GM18907 (cell line): ENCODE data around the gene MXRA8.
"Not testable (repeated sequence)": the region's sequence is repeated elsewhere in the genome, so short reads cannot be mapped to it uniquely, and the experiment has no call there.

ENCODE experiments used
- ATAC-seq: cut with Tn5 transposase; IDR thresholded peaks from one replicate; pipeline ENCODE4 v1.9.1; 2021; ENCODE audit warnings: mild to moderate bottlenecking, moderate library complexity; ENCODE audit not compliant: unreplicated experiment

MXRA8 gene

DNA sequence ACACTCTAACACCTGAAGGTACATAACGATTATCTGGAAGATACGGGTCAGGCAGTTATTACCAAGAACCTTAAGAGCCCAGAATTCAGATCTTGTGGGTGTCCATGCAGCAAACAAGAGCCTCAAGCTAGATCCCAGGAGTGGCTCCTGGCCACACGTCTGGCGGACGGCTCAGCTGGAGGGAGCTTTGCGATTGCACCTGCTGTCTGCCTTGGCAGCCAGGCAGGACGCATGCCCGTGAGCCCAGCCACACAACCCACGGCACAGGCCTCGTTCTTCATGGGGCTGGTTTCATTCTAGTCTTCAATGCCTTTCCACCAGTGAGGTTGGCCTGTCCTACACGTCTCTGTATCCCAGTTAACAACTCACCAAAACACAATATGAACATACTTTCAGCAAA, 35.1 kb upstream of the MXRA8 start:
- no peak for ATAC-seq

- no peak for ATAC-seq
These were observed 34.7 kb upstream of the MXRA8 start for GRCh38 chr1:1393014-1393413.

DNA sequence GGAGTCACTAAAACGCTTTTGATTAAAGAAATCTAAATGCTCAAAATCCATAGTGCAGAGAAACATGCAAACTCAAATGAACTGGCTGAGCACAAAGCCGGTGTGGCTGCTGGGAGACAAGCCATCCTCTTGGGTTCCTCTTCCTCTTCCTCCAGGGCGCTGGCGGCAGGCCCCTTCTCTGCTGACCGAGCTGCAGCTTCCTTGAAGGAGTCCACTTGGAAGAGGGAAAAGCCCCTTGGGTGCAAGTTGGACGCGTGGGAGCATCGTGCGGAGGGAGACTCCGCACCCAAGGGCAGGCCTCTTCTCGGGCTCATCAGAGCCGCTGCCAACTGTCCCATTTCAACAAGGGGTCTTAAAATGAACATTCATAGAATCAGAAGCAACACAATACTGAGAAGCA, 32.9 kb upstream of the MXRA8 start:
- no peak for ATAC-seq

- ATAC-seq = no peak
These were observed 32.3 kb upstream of the MXRA8 start for GRCh38 chr1:1390675-1391074.

DNA sequence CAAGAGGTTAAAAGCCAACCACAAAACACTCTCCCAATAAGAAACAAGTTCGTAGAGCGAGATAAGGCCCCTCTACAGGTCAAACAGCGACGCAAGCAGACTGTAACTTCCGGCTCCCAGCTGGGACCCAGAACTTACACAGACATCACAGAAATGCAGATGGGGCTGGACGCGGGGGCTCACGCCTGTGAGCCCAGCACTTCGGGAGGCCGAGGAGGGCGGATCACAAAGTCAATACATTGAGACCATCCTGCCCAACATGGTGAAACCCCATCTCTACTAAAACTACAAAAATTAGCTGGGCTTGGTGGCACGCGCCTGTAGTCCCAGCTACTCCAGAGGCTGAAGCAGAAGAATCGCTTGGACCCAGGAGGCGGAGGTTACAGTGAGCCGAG, 29.7 kb upstream of the MXRA8 start:
- no peak for ATAC-seq

- no peak for ATAC-seq
These were observed 29.0 kb upstream of the MXRA8 start for GRCh38 chr1:1387098-1388077.

DNA sequence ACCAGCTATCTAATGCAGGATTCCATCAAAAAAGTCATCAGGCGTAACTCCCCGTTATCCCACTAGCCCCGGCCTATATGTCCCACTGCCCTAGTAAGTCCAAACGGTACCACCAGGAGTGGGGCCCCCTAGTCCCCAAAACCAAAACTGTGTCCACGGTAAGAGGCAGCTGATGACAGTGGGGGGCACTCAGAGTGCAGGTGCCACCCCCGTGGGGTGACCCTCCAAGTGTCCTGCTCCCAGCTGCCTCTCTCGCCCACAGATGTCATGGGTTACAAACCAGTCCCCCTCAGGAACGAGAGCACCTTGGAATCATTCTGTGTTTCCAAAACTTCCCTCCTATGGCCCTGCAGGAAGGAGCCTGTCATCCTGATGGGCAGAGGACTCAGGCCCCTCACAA, 27.6 kb upstream of the MXRA8 start:
- ATAC-seq = no peak

GRCh38 chr1:1385339-1385738, 27.0 kb upstream of the MXRA8 start:
- not testable (repeated sequence) for ATAC-seq

DNA sequence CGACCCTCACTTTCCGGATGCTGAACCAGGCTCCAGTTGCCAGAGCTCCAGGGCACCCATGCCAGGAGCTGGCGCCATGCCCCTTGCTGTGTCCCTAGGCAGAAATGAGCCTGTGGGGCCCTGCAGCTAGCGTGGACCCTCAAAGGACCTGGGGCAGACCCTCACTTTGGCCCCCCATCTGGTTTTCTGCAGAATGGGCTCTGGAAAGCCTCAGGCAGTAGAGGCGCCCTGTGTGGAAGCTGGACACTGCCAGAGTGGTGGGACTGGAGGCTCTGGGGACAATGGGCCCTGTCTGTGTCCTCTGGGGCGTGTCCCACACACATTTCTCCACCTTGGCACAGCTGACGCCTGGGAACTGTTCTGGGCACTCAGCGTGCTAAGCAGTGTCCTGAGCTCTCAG, 22.9 kb upstream of the MXRA8 start:
- no peak for ATAC-seq

- ATAC-seq = no peak
These were observed 22.5 kb upstream of the MXRA8 start for GRCh38 chr1:1380860-1381259.

GRCh38 chr1:1377540-1378205, 19.3 kb upstream of the MXRA8 start:
- no peak for ATAC-seq

DNA sequence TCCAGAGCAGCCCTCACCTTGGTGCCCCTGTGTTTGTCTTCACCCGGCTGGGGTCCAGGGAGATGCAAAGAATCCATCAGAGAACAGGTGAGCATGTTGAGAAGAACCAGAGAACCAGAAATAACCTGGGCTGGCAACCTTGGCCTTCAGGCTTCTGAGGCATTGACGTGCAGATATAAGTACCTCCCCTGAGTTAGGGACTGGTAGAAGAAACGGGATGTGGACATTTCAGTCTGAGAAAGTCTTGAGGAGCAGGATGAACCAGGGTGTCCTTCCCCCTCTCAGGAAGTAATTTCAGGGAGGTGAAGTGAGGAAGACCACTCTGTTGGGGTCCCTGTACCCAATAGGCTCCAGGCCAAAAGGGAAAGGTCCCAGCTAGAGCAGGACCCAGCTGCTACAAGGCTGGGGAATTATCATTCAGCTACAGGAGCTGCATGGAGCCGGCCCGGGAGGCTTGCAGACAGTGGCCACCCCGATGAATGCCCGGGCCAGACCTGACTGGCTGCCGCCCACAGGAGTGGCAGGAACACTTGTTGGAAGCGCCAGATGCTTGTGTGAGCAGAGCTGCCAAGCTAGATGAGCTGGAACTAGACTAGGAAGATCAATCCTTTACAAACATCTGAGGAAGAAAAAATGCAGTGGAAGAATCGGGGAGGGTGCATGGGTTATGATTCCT, 18.3 kb upstream of the MXRA8 start:
- no peak for ATAC-seq

DNA sequence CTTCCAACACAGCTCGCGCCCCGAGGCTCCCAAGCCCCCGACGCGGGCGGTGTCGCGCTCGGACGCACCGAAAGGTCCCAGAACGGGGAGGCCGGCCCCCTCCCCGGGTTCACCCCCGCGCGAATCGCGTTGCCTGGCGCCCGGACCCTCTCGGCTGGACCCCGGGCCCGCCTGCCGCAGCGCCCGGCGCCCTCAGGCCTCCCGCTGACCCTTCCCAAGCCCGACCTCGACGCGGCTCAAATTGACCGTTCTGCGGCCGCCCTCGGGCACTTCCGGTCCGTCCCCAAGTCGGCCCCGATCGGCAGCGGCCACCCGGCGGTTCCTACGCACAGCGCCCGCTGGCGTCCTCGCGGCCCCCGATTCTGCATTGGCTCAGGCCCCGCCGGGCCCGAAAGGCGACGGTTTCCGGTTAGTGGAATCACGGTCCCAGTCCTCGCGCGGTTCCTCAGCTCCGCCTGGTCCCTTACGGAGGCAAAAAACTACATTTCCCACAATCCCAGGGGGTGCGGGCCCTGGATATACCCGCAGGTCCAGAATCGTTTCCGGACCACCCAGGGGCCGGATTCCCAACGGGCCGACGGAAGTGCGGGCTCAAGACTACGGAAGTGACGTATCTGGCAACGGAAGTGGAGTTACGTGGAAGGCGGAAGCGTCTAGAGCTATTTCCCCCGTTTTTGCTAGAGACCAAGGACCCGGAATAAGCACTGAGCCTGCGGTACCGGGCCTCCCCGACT, 16.7 kb upstream of the MXRA8 start, which contains the start of gene AURKAIP1:
AURKAIP1 (minus strand) TSS at position 279 of the 734 bp plus-strand sequence. CDS start 451 bp downstream, outside the sequence.
- peak; percentile 85 for ATAC-seq

GRCh38 chr1:1374589-1374928, 16.2 kb upstream of the MXRA8 start:
- peak; percentile 6 for ATAC-seq

DNA sequence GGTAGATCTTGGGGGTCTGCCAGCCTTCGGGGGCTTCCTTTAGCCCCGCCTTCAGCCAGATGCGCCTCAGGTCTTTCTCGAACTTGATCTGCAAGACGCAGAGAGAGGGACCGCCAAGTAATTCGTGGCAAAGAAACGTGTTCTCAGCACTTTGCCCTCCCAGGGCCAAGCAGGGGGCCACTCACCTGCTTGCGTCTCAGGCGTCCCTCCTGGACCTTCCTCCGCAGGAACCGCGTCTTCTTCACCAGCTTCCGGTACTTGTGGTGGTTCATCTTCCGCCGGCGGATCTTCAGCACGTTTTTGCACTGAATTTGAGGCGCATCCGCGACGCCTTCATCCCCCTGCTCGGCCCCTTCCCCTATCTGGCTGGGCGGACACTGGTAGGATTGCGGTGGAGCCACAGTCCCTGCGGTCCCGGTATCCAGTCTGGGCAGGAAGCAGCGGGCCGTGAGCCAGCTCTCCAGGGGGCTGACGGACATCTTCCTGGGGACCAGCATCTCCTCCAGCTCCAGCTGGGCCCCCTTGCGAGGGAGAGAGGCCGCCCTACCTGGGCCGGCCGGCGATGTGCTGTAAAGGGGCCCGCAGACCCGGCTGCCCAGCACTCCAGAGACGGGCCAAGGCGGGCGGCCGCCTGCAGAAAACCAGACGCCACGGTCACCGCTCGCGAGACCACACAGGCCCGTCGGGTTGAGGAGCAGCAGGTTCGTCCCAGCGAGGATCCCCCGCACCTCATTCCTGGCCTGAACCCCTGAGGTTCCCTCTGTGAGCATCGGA, 15.6 kb upstream of the MXRA8 start:
- ATAC-seq = no peak

DNA sequence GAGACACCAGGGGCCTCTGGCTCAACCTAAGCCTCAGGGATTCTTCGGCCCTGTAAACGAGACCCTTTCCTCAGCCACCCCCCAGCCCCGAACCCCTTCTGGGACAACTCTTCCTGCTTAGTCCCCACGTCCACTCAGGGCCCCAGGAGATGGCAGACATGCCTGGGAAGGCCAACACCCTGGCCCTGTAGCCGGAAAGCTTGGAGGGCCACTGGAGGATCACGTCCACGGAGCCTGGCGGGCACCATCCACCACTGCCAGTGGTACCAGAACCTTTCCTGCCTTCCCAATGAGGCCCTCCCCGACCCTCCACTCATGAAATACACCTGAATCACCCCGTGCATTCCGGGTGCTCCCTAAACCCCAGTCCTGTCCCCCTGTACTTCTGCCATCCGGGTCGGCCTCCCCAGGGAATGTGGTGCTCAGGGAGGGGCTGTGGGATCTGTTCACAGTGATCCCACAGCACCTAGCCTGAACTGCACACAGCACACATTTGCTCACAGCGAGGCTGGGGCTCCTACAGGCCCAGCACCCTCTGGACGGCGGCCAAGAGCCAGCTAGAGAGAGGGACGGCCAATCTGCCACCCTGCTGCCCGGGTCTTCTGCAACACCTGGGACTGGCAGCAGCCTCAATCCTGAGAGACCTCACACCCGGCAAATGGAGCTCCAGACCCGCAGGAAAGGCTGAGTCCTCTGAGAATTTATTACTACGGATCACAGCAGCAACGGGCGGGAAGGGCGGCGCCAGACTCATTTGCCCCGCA, 14.9 kb upstream of the MXRA8 start:
- no peak for ATAC-seq

- ATAC-seq = no peak
These were observed 13.7 kb upstream of the MXRA8 start for GRCh38 chr1:1371746-1372711.

DNA sequence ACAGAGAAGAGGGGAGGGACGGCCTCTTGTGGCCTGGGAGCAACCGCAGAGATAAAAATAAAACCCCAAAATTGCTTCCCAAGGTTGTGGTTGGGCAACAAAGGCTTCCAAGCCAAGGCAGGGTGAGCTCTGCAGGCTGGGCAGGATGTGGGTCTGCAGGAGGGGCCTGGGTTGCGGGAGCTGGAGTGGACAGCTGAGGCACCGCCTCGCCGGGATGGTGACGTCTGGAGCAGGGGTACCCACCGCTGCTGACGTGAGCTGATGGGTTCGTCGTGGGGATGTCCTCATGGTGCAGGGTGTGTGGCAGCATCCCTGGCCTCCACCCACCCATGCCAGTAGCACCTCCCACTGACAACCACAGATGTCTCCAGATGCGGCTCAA, 13.0 kb upstream of the MXRA8 start:
- no peak for ATAC-seq
